ENCODE data around the gene ANK3. TPM values are rescaled to one million over a fixed set of nuclear protein-coding genes. Genes with fewer than 3 reads are reported as not detected.

The ANK3 gene
- total RNA-seq, 1 donor from 2014 or later = 87.6 TPM

GRCh38 chr10:60375293-60376004 is 14.2 kb downstream of the ANK3 start:
- no peak overlapping the region for H3K4me3 Mint-ChIP-seq (ENCODE audit: low read depth)
- DNase-seq (ENCODE audit: low spot score, unreplicated experiment) = no peak
- no peak overlapping the region for H3K27ac Mint-ChIP-seq
- no peaks in the 10 kb centered on the region for H3K27me3 Mint-ChIP-seq
- no peaks in the 10 kb centered on the region for H3K36me3 Mint-ChIP-seq (ENCODE audit: insufficient read depth)
- no peaks in the 10 kb centered on the region for H3K9me3 Mint-ChIP-seq (ENCODE audit: low read depth)
- no peak for TF ChIP-seq CTCF (IDR thresholded peaks at IDR 0.05; ENCODE audit: unreplicated experiment)
- peaks cover 22% of the 10 kb centered on the region for H3K4me1 Mint-ChIP-seq (ENCODE audit: low read depth)

- Mint-ChIP-seq H3K4me1 (ENCODE audit: low read depth) (peaks cover 23% of the 10 kb centered on the region), H3K27ac (no peak overlapping the region), H3K27me3 (no peaks in the 10 kb centered on the region), H3K4me3 (ENCODE audit: low read depth) (no peak overlapping the region), H3K36me3 (ENCODE audit: insufficient read depth) (no peaks in the 10 kb centered on the region), H3K9me3 (ENCODE audit: low read depth) (no peaks in the 10 kb centered on the region)
- TF ChIP-seq CTCF (IDR thresholded peaks at IDR 0.05; ENCODE audit: unreplicated experiment) = no peak
- no peak for DNase-seq (ENCODE audit: low spot score, unreplicated experiment)
Measured at GRCh38 chr10:60374836-60375235, 14.8 kb downstream of the ANK3 start.

GRCh38 chr10:60372436-60372835 is 17.2 kb downstream of the ANK3 start:
- no peak overlapping the region for H3K27ac Mint-ChIP-seq
- no peak for DNase-seq (ENCODE audit: low spot score, unreplicated experiment)
- peaks cover 45% of the 10 kb centered on the region for H3K4me1 Mint-ChIP-seq (ENCODE audit: low read depth)
- TF ChIP-seq CTCF (IDR thresholded peaks at IDR 0.05; ENCODE audit: unreplicated experiment) = no peak
- no peak overlapping the region for H3K4me3 Mint-ChIP-seq (ENCODE audit: low read depth)
- H3K36me3 Mint-ChIP-seq (ENCODE audit: insufficient read depth) = no peaks in the 10 kb centered on the region
- no peaks in the 10 kb centered on the region for H3K27me3 Mint-ChIP-seq
- no peaks in the 10 kb centered on the region for H3K9me3 Mint-ChIP-seq (ENCODE audit: low read depth)

GRCh38 chr10:60369547-60369930 is 20.1 kb downstream of the ANK3 start:
- TF ChIP-seq CTCF (IDR thresholded peaks at IDR 0.05; ENCODE audit: unreplicated experiment) = no peak
- H3K4me3 Mint-ChIP-seq (ENCODE audit: low read depth) = no peak overlapping the region
- no peaks in the 10 kb centered on the region for H3K9me3 Mint-ChIP-seq (ENCODE audit: low read depth)
- DNase-seq (ENCODE audit: low spot score, unreplicated experiment) = no peak
- H3K4me1 Mint-ChIP-seq (ENCODE audit: low read depth) = peaks cover 35% of the 10 kb centered on the region
- H3K27ac Mint-ChIP-seq = no peak overlapping the region
- no peaks in the 10 kb centered on the region for H3K27me3 Mint-ChIP-seq
- no peaks in the 10 kb centered on the region for H3K36me3 Mint-ChIP-seq (ENCODE audit: insufficient read depth)

- Mint-ChIP-seq H3K27me3 (no peaks in the 10 kb centered on the region), H3K4me3 (ENCODE audit: low read depth) (no peak overlapping the region), H3K4me1 (ENCODE audit: low read depth) (peaks cover 35% of the 10 kb centered on the region), H3K36me3 (ENCODE audit: insufficient read depth) (no peaks in the 10 kb centered on the region), H3K27ac (no peak overlapping the region), H3K9me3 (ENCODE audit: low read depth) (no peaks in the 10 kb centered on the region)
- TF ChIP-seq CTCF (IDR thresholded peaks at IDR 0.05; ENCODE audit: unreplicated experiment) = no peak
- no peak for DNase-seq (ENCODE audit: low spot score, unreplicated experiment)
Measured at GRCh38 chr10:60368875-60369546, 20.7 kb downstream of the ANK3 start.
